DLD1 (cell line): ENCODE results near the gene CACNG1.
"Not testable (repeated sequence)": the region's sequence is repeated elsewhere in the genome, so short reads cannot be mapped to it uniquely, and the experiment has no call there.

Source experiments
- in situ Hi-C: cut with HindIII; loops from 2 replicates; pipeline ENCODE4 v1.10.0; 2017; ENCODE audit warnings: low sequenced_read_pairs

The CACNG1 gene

DNA sequence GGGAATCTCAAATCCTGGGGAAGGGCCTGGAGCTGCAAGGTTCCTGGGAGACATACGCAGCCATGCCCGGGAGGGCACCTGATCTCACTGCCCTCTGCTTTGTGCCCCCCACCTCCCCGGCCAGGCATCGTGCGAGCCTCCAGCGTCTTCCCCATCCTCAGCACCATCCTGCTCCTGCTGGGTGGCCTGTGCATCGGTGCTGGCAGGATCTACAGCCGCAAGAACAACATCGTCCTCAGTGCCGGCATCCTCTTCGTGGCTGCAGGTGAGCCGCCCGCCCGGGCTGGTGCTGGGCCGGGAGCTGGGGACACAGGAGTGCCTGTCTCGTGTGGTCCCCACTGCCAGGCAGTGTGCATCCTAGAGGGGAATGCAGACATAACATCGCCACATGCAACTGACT, 19.6 kb upstream of the CACNG1 start:
- in situ Hi-C loops, result no loop called here

DNA sequence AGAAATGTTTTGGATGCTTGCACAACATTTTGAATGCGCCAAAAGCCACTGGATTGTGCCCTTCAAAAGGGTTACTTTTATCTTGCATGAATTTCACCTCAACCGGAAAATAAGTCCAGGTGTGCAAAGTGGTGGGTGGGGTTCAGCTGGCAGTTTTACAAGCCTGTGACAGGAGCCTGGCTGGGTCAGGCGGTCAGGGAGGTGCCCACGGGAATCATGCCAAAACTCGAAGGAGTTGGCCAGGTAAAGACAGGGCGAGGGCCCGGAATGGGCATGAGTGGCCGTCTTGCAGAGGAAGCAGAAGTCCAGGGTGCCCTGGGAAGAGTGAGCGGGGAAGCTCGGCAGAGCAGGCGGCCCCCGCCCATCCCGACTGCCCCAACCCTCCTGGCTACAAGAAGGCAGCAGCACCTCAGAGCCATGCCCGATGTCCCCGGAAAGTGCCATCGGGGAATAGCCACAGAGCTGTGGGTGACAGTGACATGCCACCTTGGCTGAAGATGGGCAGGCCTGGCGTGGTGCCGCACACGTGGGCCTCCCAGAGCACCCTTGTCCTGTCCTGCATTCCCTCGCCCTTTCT, 19.1 kb upstream of the CACNG1 start:
- in situ Hi-C loops, result no loop called here

- in situ Hi-C loops, result no loop called here
Observed at GRCh38 chr17:67026341-67026740, 18.0 kb upstream of the CACNG1 start.

GRCh38 chr17:67027031-67027628, 17.2 kb upstream of the CACNG1 start:
- in situ Hi-C loops, result no loop called here

- in situ Hi-C loops, result no loop called here
Observed at GRCh38 chr17:67030641-67031040, 13.7 kb upstream of the CACNG1 start.

DNA sequence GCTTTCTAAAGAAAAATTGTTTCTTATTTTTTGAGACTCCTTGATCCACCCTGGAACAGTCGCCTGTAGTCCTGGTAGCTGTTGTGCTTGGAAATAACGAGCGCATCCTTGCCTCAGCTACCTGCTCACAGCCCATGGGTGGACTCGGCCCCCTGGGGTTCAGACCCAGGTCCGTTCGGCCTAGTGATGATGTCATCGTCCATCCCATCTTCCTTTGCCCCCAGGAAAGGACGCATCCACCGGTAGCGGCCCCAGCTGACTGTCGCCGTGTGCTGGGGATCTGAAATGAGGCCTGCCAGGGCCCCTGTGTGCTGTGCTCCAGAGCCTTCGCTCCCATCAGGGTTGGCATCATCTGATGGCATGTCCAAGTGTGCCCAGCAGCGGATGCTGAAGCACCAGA, 12.0 kb upstream of the CACNG1 start:
- in situ Hi-C loops, result no loop called here

- in situ Hi-C loops, result no loop called here
Observed at GRCh38 chr17:67032985-67033384, 11.4 kb upstream of the CACNG1 start.

GRCh38 chr17:67033613-67034012, 10.7 kb upstream of the CACNG1 start:
- in situ Hi-C loops, result no loop called here

- in situ Hi-C loops, result no loop called here
Observed at GRCh38 chr17:67035131-67036083, 8.9 kb upstream of the CACNG1 start.

GRCh38 chr17:67038861-67039365, 5.4 kb upstream of the CACNG1 start:
- in situ Hi-C loops, result no loop called here

GRCh38 chr17:67040652-67041051, 3.7 kb upstream of the CACNG1 start:
- in situ Hi-C loops, result no loop called here

DNA sequence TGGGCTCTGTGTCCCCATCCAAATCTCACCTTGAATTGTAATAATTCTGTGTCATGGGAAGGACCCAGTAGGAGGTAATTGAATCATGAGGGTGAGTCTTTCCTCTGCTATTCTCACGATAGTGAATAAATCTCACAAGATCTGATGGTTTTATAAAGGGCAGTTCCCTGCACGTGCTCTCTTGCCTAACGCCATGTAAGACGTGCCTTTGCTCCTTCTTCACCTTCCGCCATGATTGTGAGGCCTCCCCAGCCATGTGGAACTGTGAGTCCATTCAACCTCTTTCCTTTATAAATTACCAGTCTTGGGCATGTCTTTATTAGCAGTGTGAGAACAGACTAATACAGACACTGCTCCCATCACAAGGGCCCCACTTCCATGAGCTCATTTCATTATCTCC, 3.2 kb upstream of the CACNG1 start:
- in situ Hi-C loops, result not testable (repeated sequence)

DNA sequence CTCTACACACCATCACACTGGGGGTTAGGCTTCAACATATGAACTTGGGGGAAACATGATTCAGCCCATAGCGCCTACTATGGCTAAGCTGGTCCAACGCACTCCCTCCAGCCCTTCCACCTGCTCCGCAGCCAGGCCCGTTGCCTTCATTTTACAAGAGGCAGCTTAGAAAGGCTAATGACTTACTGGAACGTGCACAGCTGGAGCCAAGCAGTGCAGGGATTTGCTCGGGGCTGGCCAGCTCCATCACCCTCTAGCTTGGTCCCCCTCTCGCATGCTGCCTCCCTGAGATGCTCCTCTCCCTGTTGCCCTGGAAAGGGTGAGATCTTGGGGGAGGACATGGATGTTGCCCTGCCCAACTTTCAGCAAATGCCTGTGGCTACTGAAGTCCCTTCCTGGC, 2.8 kb upstream of the CACNG1 start:
- in situ Hi-C loops, result no loop called here

GRCh38 chr17:67041941-67042899, 2.1 kb upstream of the CACNG1 start:
- in situ Hi-C loops, result no loop called here

- in situ Hi-C loops, result no loop called here
Observed at GRCh38 chr17:67043283-67043682, 1.1 kb upstream of the CACNG1 start.

DNA sequence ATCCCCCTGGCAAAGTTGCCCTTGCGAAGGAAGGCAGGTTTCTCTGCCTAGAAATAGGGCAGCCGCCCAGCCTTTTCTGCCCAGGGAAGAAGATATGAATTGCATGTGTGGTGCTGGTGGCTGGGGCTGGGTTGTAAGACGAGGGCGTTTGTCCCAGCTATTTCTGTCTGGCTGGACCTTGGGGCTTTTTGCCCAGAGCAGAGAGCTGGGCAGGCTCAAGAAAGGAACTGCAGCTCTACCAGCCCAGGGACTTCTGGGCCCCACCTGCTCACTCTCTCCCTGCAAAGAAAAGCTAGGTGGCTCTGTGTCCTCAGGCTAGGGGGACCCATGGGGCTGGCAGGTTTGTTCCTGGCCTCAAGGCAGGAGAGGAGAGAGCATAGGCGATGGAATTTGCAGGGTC, 586 bp downstream of the CACNG1 start:
- in situ Hi-C loops, result no loop called here

DNA sequence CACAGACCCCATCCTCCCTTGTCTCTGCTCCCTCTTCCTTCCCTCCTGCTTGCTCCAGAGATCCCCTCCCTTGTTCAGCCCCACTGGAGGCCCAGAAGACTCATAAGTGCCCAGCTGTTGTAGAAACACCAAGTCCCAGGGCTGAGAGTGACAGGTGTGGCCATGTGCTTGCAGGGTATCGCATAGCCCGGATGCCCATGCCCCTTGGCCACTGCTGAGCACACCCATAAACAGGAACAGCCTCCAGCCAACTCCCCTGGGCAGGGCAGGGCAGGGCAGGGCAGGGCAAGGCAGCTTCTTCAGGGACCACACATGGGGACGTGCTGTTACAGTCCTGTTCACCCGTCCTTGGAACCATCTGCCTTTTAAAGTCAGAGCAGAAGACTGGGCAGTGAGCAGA, 2.0 kb downstream of the CACNG1 start:
- in situ Hi-C loops, result no loop called here

GRCh38 chr17:67047382-67047781, 3.0 kb downstream of the CACNG1 start:
- in situ Hi-C loops, result no loop called here

DNA sequence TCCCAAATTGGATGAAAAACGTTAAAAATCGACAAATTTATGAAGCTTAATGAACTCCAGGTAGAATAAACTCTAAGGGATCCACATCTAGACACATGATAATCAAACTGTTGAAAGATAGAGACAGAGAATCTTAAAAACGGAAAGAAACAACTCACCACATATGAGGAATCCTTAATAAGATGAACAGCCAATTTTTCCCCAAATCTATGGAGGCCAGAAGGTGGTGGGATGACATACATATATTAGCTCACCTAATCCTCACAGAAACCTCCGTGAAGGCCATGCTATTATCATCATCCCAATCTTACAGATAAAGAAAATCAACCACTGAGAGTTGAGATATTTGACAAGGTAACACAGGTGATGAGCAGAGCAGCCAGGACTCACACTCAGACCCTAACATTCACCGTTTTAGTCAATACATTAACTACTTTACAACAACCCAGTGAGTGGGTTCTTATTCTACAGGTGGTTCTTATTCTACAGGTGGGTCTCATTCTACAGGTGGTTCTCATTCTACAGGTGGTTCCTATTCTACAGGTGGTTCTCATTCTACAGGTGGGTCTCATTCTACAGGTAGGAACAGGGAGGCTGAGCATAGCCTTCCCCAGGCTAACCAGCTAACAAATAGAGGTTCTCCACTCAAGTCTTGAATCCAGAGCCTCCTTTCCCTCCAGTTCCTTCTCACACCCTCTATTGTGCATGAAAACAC, 4.8 kb downstream of the CACNG1 start:
- in situ Hi-C loops, result no loop called here

DNA sequence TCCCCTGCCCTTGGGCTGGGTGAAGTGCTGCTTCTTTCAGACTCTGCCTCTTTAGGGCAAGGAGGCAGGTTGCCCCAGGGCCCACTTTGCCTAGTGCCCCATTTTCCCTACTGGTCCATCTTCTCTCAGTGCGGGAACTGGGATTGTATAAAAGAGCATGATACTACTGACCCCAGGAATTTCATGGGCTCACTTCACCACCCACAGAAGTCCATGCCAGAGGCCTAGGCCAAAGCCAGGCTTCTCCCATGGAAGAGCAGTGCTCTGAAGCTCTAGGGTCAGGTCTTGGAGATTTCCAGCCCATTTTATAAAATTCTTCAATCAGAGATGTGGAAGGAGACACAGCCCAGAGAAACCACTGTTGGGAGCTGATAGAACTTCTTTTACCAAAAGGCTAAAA, 5.7 kb downstream of the CACNG1 start:
- in situ Hi-C loops, result no loop called here
